Measurements from ENCODE around the gene FBXW11.

GRCh38 chr5:171945066-171945465, 61.4 kb downstream of the FBXW11 start:
- TF ChIP-seq POLR2AphosphoS5 (IDR thresholded peaks at IDR 0.05; ENCODE audit: low read depth, low read length) (no peak), TAF1 (IDR thresholded peaks at IDR 0.05; ENCODE audit: borderline replicate concordance, low read depth, low read length) (no peak)

Data from GM12892 (cell line).